Kidney glomerular epithelial cell (primary cell): ENCODE data around the gene EEF1AKMT1.

Experiments used
- DNase-seq: peaks from one replicate; lab custom pipeline; 2025; lab: John Stamatoyannopoulos, UW

The EEF1AKMT1 gene

DNA sequence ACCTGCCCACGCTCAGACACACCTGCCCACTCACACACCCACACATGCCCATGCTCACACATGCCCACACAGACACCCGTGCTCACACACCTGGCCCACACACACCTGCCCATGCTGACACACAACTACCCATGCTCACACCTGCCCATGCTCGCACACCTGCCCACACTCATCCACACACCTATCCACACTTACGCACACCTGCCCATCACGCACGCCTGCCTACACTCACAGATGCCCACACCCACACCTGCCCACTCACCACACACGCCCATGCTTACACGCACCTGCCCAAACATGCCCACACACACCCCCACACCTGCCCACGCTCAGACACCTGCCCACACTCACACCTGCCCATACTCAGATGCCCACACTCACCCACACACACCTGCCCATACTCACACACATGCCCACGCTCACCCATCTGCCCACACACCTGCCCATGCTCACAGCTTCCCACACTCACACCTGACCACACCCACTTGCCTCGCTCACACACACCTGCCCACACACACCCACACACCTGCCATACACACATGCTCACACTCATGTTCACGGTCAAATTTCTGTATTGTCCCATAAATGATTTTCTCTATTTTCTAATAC is 54.7 kb downstream of the EEF1AKMT1 start:
- DNase-seq = no peak

GRCh38 chr13:20717581-20718542 is 55.9 kb downstream of the EEF1AKMT1 start:
- DNase-seq = no peak

- no peak for DNase-seq
Observed at GRCh38 chr13:20716951-20717350, 56.8 kb downstream of the EEF1AKMT1 start.

- no peak for DNase-seq
Observed at GRCh38 chr13:20715330-20715712, 58.4 kb downstream of the EEF1AKMT1 start.

GRCh38 chr13:20714563-20715329 is 59.0 kb downstream of the EEF1AKMT1 start:
- no peak for DNase-seq

DNA sequence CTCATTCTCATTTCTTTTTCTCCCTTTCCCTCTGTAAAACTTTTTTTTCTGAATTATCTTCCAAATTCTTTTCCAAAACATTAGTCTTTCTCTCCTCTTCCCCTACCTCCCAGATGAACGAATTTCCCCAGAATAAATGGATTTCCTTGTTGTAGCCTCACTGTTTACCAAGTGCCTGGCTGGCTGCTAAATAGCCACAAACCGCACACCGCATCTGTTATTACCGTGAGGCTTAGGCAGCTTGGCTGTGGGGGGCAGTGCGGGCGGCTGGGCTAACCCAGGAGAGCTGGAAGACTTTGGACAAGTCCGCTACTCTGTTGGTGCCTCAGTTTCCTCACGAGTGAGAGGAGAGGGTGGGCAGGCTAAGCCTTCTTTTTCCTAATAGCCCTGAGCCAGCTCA is 59.6 kb downstream of the EEF1AKMT1 start:
- DNase-seq = no peak

DNA sequence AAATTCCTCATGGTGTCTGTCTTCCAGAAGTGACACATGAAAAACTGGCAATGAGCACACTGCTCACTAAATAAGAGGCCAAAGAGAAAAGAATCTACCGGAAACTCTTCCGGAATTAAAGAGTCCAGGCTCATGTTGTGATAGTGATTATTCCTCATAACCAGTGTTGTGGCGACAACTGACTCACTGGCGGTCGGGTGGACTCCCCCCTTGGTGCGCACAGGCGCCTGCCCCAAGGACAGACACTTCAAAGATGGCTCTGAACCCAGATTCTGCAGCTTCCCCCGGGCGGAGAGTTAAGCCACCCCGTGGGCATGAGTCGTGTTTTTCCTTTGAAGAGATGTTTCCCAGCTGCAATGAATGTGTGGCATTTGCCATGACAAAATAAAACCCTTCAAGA is 60.0 kb downstream of the EEF1AKMT1 start:
- DNase-seq = no peak

GRCh38 chr13:20713014-20713376 is 60.8 kb downstream of the EEF1AKMT1 start:
- no peak for DNase-seq

DNA sequence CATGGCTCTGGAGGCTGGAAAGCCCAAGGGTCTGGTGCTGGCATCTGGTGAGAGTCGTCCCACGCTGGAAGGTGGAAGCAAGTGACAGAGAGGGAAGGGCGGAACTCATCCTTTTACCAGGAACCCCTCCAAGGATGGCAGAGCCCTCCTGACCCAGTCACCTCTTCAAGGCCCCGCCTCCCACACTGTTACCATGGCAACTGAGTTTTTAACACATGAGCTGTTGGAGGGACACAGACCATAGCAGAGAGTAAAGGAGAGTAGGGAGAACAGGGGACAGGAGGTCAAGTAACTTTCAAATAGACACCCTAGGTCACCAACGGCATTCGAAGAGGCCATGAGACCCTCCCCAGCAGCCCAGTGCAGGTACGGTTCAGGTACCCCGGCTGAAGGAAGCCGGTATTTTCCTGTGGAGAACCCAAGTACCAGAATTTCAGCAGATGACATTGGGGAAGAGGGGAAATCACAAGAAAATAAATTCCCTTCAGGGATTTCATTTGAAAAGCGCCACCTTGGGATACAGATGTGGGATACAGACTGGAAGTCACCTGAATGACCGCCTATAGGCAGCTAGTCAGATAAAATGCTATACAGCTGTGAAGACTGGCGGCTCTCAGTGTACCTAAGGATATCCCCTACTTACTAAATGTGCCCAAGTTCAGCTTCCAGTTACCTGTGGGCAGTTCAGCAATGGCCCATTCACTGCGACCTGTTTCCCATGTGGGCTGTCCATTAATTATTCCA is 62.3 kb downstream of the EEF1AKMT1 start:
- DNase-seq = no peak

DNA sequence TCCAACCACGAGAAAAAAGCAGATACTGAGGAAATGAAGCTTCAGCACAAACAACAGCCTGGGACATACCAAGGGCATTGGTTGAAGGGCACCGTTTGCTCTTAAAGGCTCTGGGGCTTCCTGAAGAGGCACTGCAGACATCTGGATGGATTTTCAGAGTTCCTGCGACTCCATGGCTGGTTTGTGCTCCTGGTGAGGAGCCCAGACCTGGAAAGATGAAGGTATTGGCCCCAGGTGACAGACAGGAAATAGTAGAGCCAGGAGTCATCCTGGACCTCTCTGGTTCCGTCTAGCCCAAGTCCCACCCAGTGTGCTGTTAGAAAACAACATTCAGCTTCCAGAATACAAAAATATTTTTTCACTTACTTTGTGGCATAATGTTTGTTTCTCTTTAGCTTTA is 64.0 kb downstream of the EEF1AKMT1 start:
- DNase-seq = no peak

- DNase-seq = no peak
Observed at GRCh38 chr13:20709369-20709768, 64.4 kb downstream of the EEF1AKMT1 start.

DNA sequence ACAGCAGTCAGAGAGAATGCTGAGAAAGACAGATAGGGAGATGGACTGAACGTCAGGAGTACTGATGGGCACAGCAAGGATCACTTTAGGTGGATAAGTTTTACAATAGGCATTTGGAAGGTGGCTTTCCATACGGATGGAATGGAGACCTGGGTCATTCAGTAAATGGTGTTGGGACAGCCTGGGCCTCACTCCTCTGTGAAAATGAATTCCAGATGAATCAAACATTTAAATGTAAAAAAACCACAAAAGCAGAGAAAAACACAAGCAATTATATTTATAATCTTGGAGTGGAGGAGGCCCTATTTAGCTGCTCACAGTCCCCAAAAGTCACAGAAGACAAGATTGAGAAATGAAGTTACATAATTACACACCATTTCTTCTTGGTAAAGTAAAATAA is 65.5 kb downstream of the EEF1AKMT1 start:
- no peak for DNase-seq

DNA sequence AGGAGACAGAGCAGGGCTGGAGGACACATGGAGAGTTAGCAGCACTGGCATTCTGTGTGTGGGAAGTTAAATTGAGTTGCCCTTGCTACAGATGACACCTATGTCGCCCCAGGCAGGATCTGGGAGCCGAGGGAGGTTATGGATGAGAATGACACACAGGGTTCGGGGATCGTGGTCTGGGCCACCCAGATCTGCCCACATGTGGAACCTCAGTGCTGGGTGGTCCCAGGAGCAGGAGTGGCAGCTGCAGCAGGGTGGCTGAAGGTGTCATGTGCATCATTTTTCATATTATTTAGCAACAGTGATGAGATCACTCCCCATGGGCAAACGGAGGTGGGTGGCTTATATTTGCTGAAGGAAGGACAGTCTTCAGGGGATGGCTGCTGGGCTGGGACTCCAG is 67.1 kb downstream of the EEF1AKMT1 start:
- DNase-seq = no peak

DNA sequence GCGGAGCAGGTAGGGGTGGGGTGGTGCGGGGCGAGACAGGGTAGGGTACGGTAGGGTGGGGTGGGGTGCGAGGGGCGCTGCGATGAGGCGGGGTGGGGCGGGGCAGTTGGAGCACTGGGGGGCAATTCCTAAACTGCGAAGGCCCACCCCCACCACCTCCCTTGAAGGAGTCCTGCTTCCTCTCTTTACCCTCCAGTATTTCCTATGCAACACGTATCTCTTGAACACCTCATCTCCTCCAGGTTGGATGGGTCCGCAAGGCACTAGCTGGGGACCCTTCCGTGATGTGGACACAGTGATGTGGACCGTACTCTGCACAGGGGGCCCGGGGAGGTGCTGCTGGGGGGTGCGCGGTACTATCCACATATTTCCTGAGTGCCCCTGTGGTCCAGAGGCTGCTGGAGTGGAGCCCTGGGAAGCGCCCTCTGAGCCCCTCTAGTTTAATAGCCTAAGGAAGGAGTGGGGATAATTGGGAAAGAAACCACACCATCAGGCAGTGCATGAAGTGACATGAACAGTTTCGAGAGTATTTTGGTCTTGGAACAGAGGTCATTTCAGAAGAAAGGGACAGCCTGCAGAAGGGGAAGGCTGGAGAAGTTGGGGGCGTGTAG is 69.2 kb downstream of the EEF1AKMT1 start:
- DNase-seq = no peak

GRCh38 chr13:20703780-20704458 is 69.8 kb downstream of the EEF1AKMT1 start:
- DNase-seq = peak; percentile 45

- no peak for DNase-seq
Observed at GRCh38 chr13:20702915-20703779, 70.6 kb downstream of the EEF1AKMT1 start, which contains the start of gene IL17D. Gene IL17D, plus strand, starts transcription at chr13:20703699. Its CDS starts 303 bp downstream, at chr13:20704002.

GRCh38 chr13:20702530-20702914 is 71.2 kb downstream of the EEF1AKMT1 start:
- DNase-seq = no peak

GRCh38 chr13:20701461-20701860 is 72.3 kb downstream of the EEF1AKMT1 start:
- DNase-seq = no peak

DNA sequence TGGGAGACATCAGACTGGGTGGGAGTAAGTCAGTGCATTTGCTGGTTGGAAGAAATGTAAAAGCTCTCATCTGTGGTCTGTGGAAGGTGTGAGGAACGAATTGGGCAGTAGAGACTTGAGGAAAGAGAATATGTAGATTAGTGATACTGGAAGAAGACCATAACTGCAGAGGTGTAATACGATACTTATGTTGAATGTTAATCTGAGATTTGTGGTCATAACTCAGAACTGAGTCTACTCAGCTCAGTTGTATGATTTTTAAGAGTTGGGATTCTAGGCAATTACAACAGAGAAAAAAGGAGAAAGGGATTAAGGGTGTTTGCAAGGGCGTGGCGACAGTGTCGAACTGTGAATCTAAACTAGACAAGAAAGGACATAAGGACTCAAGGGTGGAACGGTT is 73.5 kb downstream of the EEF1AKMT1 start:
- no peak for DNase-seq

- DNase-seq = no peak
Observed at GRCh38 chr13:20699715-20700114, 74.0 kb downstream of the EEF1AKMT1 start.
